ENCODE results near the gene NR2F2.
A peak's percentile ranks its signal among the peaks of the same experiment; 100 is the strongest.

Gene NR2F2

DNA sequence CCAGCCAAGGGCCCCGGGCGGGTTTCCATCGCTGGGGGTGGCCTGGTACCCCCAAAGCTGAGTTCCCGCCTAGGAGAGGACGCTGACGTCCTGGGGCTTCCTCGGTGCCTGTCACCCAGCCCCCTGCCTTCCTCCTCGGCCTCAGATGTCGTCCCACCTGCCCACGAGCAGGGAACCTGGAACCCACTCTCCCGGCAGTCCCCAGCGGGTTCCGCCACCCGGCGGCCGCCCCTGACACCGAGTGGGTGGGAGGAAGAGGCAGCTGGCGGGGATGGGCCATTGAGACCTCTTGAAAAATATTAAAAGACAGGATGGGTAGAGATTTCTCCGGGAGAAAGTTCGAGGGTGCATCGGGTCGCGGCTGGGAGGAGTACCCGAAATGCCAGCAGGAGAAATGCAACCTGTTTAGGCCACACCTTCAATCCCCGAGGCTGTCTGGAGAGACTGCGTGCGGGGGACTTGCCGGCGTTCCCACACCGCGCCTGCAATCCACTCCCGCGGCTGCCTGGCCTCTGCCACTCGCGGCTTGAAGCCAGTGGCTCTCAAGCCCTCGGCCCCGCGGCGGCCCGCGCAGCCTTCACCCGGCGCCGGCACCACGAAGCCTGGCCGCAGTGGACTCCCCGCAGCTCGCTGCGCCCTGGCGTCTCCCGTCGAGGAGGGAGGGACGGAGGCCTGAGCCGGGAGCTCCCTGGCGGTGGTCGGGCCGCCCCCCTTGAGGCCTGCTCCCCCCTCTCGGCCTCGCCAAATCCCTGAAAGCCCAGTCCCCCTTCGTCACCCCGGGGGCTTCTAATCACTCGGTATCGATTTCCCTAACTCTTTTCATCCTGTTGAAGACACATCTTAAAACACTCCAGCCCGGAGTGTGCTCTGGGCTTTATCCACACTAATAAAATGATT is 8.6 kb upstream of the NR2F2 start:
- Histone ChIP-seq H3K27ac (ENCODE audit: low read depth, low read length) (peak overlapping the region; percentile 95), H3K27me3 (ENCODE audit: control insufficient read depth, insufficient read depth, low read length) (no peaks in the 10 kb centered on the region), H3K9ac (ENCODE audit: low read length) (no peak overlapping the region), H3K4me3 (ENCODE audit: low read length) (peak overlapping the region; percentile 52), H3K36me3 (ENCODE audit: control insufficient read depth, insufficient read depth, low read length) (no peaks in the 10 kb centered on the region), H3K4me1 (ENCODE audit: control insufficient read depth, insufficient read depth, low read length) (peaks cover 18% of the 10 kb centered on the region)

DNA sequence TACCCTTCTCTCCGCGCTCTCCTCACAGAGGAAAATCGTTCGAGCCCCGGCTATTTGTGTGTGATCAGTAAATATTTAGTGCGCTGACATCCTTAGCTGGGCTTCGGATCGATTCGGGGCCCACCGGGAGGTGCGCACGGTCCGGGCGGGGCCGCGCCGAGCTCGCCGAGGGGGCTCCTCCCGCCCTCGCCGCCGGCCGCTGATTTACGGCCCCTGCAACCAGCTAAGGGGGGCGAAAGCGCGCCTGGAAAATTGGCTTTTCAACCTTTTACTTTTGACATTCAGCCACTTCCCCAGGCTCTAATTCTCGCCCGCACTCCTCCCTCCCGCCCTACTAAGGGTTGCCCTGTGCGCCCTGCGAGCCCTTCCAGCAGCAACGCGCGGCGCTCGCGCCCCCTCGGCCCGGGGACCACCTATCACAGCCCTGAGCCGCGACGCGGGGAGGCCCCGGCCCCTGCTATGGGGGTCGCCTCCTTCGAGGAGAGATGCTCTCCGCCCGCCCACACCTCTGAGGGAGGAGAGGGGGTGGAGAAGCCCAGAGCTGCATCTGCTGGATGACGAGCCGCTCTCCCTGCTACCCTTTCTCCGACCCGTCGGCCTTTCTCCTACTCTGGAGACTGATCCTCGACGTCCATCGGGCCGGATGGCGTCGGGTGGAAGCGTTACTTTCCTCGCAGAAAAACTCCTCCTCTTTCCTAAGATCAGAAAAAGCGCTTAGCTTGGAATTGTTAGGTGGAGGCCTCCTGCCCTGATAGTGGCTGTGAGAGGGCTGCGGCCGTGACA is 7.8 kb upstream of the NR2F2 start:
- Histone ChIP-seq H3K36me3 (ENCODE audit: control insufficient read depth, insufficient read depth, low read length) (no peaks in the 10 kb centered on the region), H3K27ac (ENCODE audit: low read depth, low read length) (peak overlapping the region; percentile 95), H3K27me3 (ENCODE audit: control insufficient read depth, insufficient read depth, low read length) (no peaks in the 10 kb centered on the region), H3K4me3 (ENCODE audit: low read length) (peak overlapping the region; percentile 52), H3K4me1 (ENCODE audit: control insufficient read depth, insufficient read depth, low read length) (peaks cover 14% of the 10 kb centered on the region), H3K9ac (ENCODE audit: low read length) (no peak overlapping the region)

DNA sequence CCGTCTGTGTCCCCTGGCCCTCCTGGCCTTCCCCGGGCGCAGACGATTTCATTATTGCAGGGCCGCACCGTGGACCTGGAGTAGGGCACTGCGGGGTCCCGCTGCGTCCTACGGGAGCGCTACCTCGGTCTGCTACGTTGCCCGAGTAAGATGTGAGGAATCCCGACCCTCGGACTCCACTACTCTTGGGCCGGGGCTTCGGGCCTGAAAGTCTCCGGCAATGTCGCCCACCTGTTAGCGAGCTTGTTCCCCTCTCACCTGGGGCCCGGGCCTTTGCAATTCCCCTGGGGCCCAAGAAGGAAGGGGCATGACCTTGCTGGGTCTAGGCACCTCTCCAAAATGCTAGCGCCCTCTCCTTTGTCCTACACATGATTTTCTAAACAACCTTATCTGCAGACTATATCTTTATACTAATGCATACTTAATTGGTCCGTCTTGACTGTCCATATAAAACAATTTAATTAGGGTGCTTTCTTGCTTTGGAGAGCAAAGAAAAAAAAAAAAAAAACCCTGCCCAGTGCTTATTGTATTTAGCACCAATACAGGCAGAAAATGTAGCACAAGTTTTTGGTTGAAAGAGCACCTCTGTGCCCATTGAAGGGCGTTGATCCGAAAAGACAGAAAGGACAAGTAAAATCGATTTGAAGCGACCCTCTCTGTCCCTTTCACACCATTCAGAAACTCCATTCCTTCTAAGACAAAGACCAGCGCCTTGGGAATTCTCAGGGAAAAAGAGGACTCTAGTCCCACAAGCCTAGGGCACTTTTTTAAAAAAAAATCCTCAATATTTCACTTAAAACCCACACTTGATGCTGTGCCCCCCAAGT is 7.0 kb upstream of the NR2F2 start:
- Histone ChIP-seq H3K4me3 (ENCODE audit: low read length) (peak overlapping the region; percentile 52), H3K4me1 (ENCODE audit: control insufficient read depth, insufficient read depth, low read length) (peaks cover 19% of the 10 kb centered on the region), H3K36me3 (ENCODE audit: control insufficient read depth, insufficient read depth, low read length) (no peaks in the 10 kb centered on the region), H3K27me3 (ENCODE audit: control insufficient read depth, insufficient read depth, low read length) (no peaks in the 10 kb centered on the region), H3K9ac (ENCODE audit: low read length) (no peak overlapping the region), H3K27ac (ENCODE audit: low read depth, low read length) (peak overlapping the region; percentile 95)

DNA sequence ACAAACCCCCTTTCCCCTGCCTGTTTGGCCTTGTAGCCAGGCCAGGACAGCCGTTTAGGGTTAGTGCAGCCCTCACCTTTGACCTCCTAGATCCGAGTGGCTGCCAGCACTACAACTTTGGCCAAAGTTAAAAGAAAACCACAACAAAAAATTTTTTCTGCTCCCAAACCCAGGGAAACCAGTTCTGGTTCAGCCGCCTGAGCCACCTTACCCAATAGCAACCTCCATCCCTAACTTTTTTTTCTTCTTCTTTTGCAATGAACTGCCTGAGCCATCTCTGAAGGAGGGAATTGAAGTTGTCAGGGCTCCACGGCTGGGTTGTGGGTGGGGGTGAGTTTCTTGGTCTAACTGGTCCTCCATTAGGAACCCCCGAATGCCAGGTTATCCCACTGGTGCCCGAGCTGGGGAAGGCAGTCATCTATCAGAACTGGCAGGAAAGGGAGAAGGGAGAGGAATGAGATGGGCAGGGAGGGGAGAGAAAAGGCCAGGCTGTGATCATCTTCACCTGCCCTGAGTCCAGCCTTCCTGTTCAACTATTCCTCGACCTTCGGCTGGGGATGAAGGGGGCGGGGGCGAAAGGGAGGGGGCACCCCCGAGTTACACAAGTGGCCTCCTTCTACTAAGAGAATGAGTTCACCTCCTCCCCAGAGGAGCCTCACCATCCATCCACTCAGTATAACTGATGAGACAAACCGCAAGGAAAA is 6.2 kb upstream of the NR2F2 start:
- peaks cover 23% of the 10 kb centered on the region for H3K4me1 ChIP-seq (ENCODE audit: control insufficient read depth, insufficient read depth, low read length)
- peak overlapping the region; percentile 95 for H3K27ac ChIP-seq (ENCODE audit: low read depth, low read length)
- no peaks in the 10 kb centered on the region for H3K27me3 ChIP-seq (ENCODE audit: control insufficient read depth, insufficient read depth, low read length)
- peak overlapping the region; percentile 82 for H3K4me3 ChIP-seq (ENCODE audit: low read length)
- H3K36me3 ChIP-seq (ENCODE audit: control insufficient read depth, insufficient read depth, low read length) = no peaks in the 10 kb centered on the region
- no peak overlapping the region for H3K9ac ChIP-seq (ENCODE audit: low read length)

DNA sequence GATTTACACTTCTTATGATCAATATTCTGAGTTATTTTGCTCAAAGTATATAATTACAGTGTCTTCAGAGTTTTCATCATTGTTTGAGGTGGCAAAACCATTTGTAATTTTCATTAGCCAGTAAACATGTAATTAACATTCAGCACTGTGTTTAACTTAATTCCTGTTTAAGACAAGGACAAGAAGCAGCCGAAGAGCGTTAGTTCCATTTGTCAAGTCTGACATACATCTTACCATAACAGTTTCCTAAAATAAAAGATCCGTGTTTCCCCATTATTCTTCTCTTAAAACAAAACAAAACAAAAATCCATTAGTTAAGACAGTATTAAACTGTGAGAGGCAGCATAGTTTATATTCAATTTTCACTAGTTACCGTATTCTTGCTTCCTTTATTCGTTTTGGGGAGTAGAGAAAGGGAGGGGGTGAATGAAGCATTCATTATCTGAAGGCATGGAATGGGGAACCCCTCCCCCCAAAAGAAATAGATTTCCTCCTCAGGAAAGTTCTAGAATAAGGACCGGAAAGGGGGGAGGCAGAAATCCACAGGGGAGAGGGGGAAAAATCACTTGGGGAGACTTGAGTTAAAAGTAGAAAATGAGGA is 5.5 kb upstream of the NR2F2 start:
- Histone ChIP-seq H3K27ac (ENCODE audit: low read depth, low read length) (peak overlapping the region; percentile 95), H3K27me3 (ENCODE audit: control insufficient read depth, insufficient read depth, low read length) (no peaks in the 10 kb centered on the region), H3K4me3 (ENCODE audit: low read length) (peak overlapping the region; percentile 82), H3K4me1 (ENCODE audit: control insufficient read depth, insufficient read depth, low read length) (peaks cover 27% of the 10 kb centered on the region), H3K9ac (ENCODE audit: low read length) (no peak overlapping the region), H3K36me3 (ENCODE audit: control insufficient read depth, insufficient read depth, low read length) (no peaks in the 10 kb centered on the region)

DNA sequence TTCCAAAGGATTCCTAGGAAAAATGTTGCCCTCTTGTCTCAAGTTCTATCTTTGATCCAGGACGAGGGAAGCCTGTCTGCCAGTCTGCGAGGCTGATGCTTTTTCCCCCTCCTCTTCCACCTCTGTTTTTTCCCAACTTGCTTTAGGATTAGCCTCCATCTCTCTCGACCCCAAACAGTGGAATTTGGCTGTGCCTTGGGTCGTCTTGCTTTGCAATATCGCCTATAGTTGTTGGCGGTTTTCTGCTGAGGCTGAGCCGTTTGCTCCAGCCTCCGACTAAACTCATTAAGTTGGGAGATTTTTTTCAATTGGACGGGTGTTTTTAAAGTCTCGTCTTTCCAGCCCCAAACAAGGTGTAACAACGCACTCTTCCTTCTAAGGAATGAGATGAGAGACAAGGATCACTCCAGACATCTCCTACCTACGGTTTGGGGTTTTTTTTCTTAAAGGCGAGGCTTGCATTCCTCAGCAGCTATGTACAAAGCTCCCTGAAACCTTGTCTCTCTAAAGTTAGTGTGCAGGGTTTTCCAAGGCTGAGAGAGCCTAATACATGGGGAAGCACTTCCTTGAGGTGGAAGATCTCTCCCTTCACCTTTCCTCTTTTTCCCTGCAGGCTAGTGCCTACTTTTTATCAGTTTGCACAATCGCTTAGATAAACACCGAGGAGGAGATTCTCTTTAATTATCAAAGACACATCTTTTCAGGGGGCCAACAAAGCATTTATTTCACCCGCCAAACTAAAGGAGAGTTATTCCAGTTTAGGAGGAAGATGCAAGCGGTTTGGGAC is 4.8 kb upstream of the NR2F2 start:
- Histone ChIP-seq H3K9ac (ENCODE audit: low read length) (no peak overlapping the region), H3K4me3 (ENCODE audit: low read length) (peak overlapping the region; percentile 82), H3K36me3 (ENCODE audit: control insufficient read depth, insufficient read depth, low read length) (no peaks in the 10 kb centered on the region), H3K27ac (ENCODE audit: low read depth, low read length) (peak overlapping the region; percentile 95), H3K27me3 (ENCODE audit: control insufficient read depth, insufficient read depth, low read length) (no peaks in the 10 kb centered on the region), H3K4me1 (ENCODE audit: control insufficient read depth, insufficient read depth, low read length) (peaks cover 27% of the 10 kb centered on the region)

DNA sequence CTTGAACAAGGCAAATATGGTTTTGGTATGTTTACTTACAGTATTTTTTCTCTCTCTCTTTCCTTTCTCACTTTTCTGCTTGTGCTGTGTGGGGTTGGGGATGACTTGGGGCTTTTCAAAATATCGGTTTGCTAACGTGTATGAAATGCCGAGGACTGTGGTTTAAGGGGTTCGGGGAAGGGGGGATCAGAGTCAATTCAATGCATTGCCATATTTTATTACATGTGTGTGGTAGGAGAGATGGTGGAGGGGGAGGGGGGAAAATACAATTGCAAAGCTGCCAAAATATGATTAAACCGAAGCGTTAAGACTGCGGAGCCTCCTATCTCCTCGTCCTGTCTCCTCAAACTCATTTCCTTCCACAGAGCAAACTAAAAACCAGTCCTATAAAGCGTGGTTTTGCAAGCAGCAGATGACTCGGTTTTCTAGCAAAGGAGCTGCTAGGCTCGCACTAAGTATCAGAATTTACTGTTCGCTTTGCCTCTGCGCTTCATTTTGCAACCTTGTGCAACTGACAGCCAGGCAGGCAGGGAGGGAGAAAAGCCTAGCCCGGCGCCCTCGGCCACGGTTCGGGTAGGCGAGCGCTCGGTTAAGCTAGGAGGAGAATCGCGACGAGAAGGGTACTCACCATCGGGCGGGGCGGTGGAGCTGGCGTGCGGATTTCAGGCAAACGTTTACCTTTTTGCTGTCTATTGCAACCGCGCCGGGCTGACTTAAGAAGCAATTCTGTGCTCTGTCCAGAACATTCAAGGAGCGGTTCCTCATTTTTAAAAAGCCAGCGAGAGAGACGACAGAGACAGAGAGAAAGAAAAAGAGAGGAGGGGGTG is 4.0 kb upstream of the NR2F2 start:
- peaks cover 27% of the 10 kb centered on the region for H3K4me1 ChIP-seq (ENCODE audit: control insufficient read depth, insufficient read depth, low read length)
- no peaks in the 10 kb centered on the region for H3K36me3 ChIP-seq (ENCODE audit: control insufficient read depth, insufficient read depth, low read length)
- peak overlapping the region; percentile 52 for H3K9ac ChIP-seq (ENCODE audit: low read length)
- H3K4me3 ChIP-seq (ENCODE audit: low read length) = peak overlapping the region; percentile 82
- no peaks in the 10 kb centered on the region for H3K27me3 ChIP-seq (ENCODE audit: control insufficient read depth, insufficient read depth, low read length)
- H3K27ac ChIP-seq (ENCODE audit: low read depth, low read length) = peak overlapping the region; percentile 95

DNA sequence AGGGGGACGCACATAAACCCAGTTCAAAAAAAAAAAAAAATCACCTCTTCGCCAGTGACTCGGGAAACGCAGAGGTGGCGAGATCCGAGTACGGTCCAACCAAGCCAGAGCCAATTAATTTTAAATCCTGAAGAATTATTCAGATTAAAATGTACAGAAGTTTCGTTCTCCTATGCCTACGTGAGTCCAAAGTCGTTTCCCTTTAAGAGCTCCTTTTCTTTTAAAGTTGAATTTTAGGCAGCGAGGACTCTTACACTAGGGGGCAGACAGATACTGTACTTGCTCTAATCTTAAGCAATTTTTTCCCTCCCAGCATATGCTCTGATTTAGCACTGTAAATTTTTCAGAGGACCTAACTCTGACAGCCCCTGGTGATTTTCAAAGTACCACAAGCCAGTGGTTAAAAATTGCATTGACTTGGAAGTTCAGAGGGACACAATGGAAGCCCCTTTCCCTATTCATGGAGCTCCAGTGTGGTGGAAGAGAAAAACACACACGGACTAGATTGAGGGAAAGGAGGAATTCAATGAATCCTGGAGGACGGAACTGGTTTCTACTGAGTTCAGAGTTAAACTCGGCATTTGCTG is 3.3 kb upstream of the NR2F2 start:
- Histone ChIP-seq H3K36me3 (ENCODE audit: control insufficient read depth, insufficient read depth, low read length) (no peaks in the 10 kb centered on the region), H3K4me3 (ENCODE audit: low read length) (peak overlapping the region; percentile 82), H3K27me3 (ENCODE audit: control insufficient read depth, insufficient read depth, low read length) (no peaks in the 10 kb centered on the region), H3K27ac (ENCODE audit: low read depth, low read length) (peak overlapping the region; percentile 95), H3K4me1 (ENCODE audit: control insufficient read depth, insufficient read depth, low read length) (peaks cover 27% of the 10 kb centered on the region), H3K9ac (ENCODE audit: low read length) (peak overlapping the region; percentile 52)

DNA sequence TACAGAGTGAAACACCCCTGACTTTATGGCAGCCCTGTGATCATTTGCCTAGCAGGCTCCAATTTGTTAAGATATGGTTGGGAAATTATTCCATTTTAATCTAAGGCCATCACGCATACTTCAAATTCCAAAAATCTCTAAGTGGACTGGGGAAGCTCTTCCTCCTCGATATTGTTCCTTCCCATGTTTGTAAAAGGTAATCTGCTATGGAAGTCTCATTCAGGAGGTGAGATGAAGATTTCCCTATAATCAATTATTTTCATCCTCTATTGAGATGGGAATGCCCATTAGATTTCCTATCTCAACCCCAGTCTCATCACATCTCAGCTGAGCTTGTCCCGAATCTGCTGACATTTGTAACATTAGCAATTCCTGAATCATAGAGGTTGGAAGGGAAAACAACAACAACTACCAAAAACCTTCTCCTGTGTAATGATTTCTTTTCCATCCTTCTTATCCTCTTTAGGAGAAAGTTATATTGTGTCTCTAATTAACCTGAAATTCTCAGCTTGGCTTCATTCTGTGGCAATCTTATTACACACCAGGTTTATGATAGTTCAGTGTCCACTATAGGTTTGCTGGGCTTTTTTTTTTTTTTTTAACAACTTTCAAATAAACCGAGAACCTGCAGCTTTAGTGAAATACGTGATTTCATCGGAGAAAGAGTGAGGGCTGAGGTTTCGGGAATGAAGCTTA is 2.2 kb upstream of the NR2F2 start:
- H3K36me3 ChIP-seq (ENCODE audit: control insufficient read depth, insufficient read depth, low read length) = no peaks in the 10 kb centered on the region
- H3K4me3 ChIP-seq (ENCODE audit: low read length) = peak overlapping the region; percentile 82
- H3K9ac ChIP-seq (ENCODE audit: low read length) = no peak overlapping the region
- peak overlapping the region; percentile 93 for H3K27ac ChIP-seq (ENCODE audit: low read depth, low read length)
- peaks cover 24% of the 10 kb centered on the region for H3K4me1 ChIP-seq (ENCODE audit: control insufficient read depth, insufficient read depth, low read length)
- H3K27me3 ChIP-seq (ENCODE audit: control insufficient read depth, insufficient read depth, low read length) = no peaks in the 10 kb centered on the region

DNA sequence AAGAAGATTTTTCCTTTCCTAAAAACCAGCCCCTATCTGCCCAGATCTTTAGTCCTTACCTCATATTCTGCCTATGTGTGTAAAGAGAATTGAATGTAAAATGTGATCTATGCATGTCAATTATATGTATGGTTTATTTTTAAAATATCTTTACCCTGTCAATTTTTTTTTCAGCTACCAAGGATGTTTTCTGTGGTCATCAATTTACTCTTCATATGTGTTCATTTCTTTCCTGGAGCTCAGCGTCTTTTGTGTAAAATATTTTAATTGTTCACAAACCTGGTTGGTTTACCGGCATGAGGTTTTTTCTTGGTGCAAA is 1.7 kb upstream of the NR2F2 start:
- peaks cover 22% of the 10 kb centered on the region for H3K4me1 ChIP-seq (ENCODE audit: control insufficient read depth, insufficient read depth, low read length)
- H3K27ac ChIP-seq (ENCODE audit: low read depth, low read length) = peak overlapping the region; percentile 93
- H3K36me3 ChIP-seq (ENCODE audit: control insufficient read depth, insufficient read depth, low read length) = no peaks in the 10 kb centered on the region
- peak overlapping the region; percentile 82 for H3K4me3 ChIP-seq (ENCODE audit: low read length)
- no peaks in the 10 kb centered on the region for H3K27me3 ChIP-seq (ENCODE audit: control insufficient read depth, insufficient read depth, low read length)
- no peak overlapping the region for H3K9ac ChIP-seq (ENCODE audit: low read length)
